HepG2 (cell line): ENCODE data around the gene PIEZO2. TPM values are rescaled to one million over a fixed set of nuclear protein-coding genes. Genes with fewer than 3 reads are reported as not detected.

Source experiments
- EZH2 ChIP-seq: conservative IDR thresholded peaks from 2 replicates; pipeline ENCODE4 v1.6.1; 2012; ENCODE audit warnings: mild to moderate bottlenecking, low read depth, low read length, moderate library complexity
- FOXO1 ChIP-seq: sonication (generic); formaldehyde crosslinking; IDR thresholded peaks from 2 replicates; pipeline ENCODE4 v1.4.0; 2020; ENCODE audit warnings: missing genetic modification reagents
- GATAD2A ChIP-seq: IDR thresholded peaks from 2 replicates; pipeline ENCODE4 v1.6.1; 2016
- HDAC1 ChIP-seq: sonication (generic); formaldehyde crosslinking; IDR thresholded peaks from 2 replicates; pipeline ENCODE4 v1.5.1; 2020; ENCODE audit warnings: mild to moderate bottlenecking, missing genetic modification reagents
- HDAC2 ChIP-seq: sonication (generic); formaldehyde crosslinking; IDR thresholded peaks from 2 replicates; pipeline ENCODE4 v1.4.0; 2020; ENCODE audit warnings: missing genetic modification reagents
- HES4 ChIP-seq: sonication (generic); formaldehyde crosslinking; IDR thresholded peaks from 2 replicates; pipeline ENCODE4 v1.9.0; 2021; ENCODE audit warnings: mild to moderate bottlenecking, missing genetic modification reagents, borderline replicate concordance
- HMG20A ChIP-seq: IDR thresholded peaks from 2 replicates; pipeline ENCODE4 v1.6.1; 2016; ENCODE audit warnings: borderline replicate concordance
- NFIB ChIP-seq: sonication (generic); formaldehyde crosslinking; IDR thresholded peaks from 2 replicates; pipeline ENCODE4 v1.9.0; 2021; ENCODE audit warnings: missing genetic modification reagents, mild to moderate bottlenecking, borderline replicate concordance
- RARA ChIP-seq: IDR thresholded peaks from 2 replicates; pipeline ENCODE4 v1.6.1; 2016; ENCODE audit warnings: missing genetic modification reagents, missing compliant biosample characterization
- SOX13 ChIP-seq, 3 experiments: fragments of 450-650 bp in 1 of 3; sonication (generic) in 1 of 3; formaldehyde crosslinking in 1 of 3; IDR thresholded peaks in 2 of 3; conservative IDR thresholded peaks in 1 of 3; 2 replicates each; pipeline versions ENCODE4 v1.5.0 to v1.6.1; 2016 to 2020; ENCODE audit warnings: antibody characterized with exemption in 1 of 3, mild to moderate bottlenecking in 1 of 3, missing compliant biosample characterization in 1 of 3, missing genetic modification reagents in 1 of 3, moderate library complexity in 1 of 3
- SOX5 ChIP-seq: IDR thresholded peaks from 2 replicates; pipeline ENCODE4 v1.6.1; 2016; ENCODE audit warnings: borderline replicate concordance
- SP1 ChIP-seq, 2 experiments: fragments of 450-650 bp in 1 of 2; sonication (generic) in 1 of 2; formaldehyde crosslinking in 1 of 2; IDR thresholded peaks; 2 replicates each; pipeline versions ENCODE4 v1.4.0 to v1.6.1; 2016 to 2020; ENCODE audit warnings: missing genetic modification reagents in 1 of 2
- TCF7 ChIP-seq: sonication (generic); IDR thresholded peaks from 2 replicates; pipeline ENCODE4 v1.6.1; 2016; ENCODE audit warnings: antibody characterized with exemption, low read depth
- ZBTB3 ChIP-seq: sonication (generic); formaldehyde crosslinking; IDR thresholded peaks from 2 replicates; pipeline ENCODE4 v1.4.0; 2020; ENCODE audit warnings: low read depth, mild to moderate bottlenecking, moderate library complexity, missing genetic modification reagents, borderline replicate concordance
- ZNF335 ChIP-seq: sonication (generic); formaldehyde crosslinking; IDR thresholded peaks from 2 replicates; pipeline ENCODE4 v1.4.0; 2020; ENCODE audit warnings: missing genetic modification reagents
- ZNF614 ChIP-seq: IDR thresholded peaks from 2 replicates; pipeline ENCODE4 v1.6.1; 2018; ENCODE audit warnings: missing biosample characterization, missing genetic modification reagents, inconsistent platforms, borderline replicate concordance
- ZNF629 ChIP-seq: sonication (generic); formaldehyde crosslinking; conservative IDR thresholded peaks from 2 replicates; pipeline ENCODE4 v1.5.0; 2020; ENCODE audit warnings: missing genetic modification reagents
- polyA plus RNA-seq, 8 experiments: library from polyadenylated mRNA; depleted of rRNA in 3 of 8; stranded (reverse) in 7 of 8; unstranded in 1 of 8; fragments of >200 nt; fragmentation: Illumina TruSeq in 4 of 8; extraction: Trizol in 4 of 8; gene quantifications; 2 replicates each; pipeline versions ENCODE4 v1.2.1 to v1.2.3, GENCODE V29; 2011 to 2016; ENCODE audit warnings: low read depth in 4 of 8, missing spikeins in 1 of 8, mixed read lengths in 1 of 8; ENCODE audit not compliant: insufficient read depth in 1 of 8
- total RNA-seq, 5 experiments: library from RNA; depleted of rRNA; stranded (reverse); fragments of >200 nt; fragmentation: Illumina TruSeq; extraction: Trizol; gene quantifications; 2 replicates each; pipeline ENCODE4 v1.2.3, GENCODE V29; 2016; ENCODE audit warnings: low read depth in 1 of 5
- TF ChIP-seq, protein P1 (sequence below): sonication (generic); formaldehyde crosslinking; IDR thresholded peaks from 2 replicates; pipeline ENCODE4 v1.4.0; 2020; ENCODE audit warnings: missing genetic modification reagents, mild to moderate bottlenecking, borderline replicate concordance
- TF ChIP-seq, protein P2 (sequence below): sonication (generic); formaldehyde crosslinking; IDR thresholded peaks from 2 replicates; pipeline ENCODE4 v1.4.0; 2020; ENCODE audit warnings: missing genetic modification reagents, low read depth, mild to moderate bottlenecking, borderline replicate concordance
- TF ChIP-seq, protein P3 (sequence below): sonication (generic); formaldehyde crosslinking; IDR thresholded peaks from 2 replicates; pipeline ENCODE4 v1.4.0; 2020; ENCODE audit warnings: mild to moderate bottlenecking, missing genetic modification reagents, borderline replicate concordance

Gene PIEZO2
- total and polyA plus RNA-seq, 2 of the 13 experiments (the other 11 are each of a cell fraction or from before 2014, with no cell fraction given) = 15.2 to 27.2 TPM

DNA sequence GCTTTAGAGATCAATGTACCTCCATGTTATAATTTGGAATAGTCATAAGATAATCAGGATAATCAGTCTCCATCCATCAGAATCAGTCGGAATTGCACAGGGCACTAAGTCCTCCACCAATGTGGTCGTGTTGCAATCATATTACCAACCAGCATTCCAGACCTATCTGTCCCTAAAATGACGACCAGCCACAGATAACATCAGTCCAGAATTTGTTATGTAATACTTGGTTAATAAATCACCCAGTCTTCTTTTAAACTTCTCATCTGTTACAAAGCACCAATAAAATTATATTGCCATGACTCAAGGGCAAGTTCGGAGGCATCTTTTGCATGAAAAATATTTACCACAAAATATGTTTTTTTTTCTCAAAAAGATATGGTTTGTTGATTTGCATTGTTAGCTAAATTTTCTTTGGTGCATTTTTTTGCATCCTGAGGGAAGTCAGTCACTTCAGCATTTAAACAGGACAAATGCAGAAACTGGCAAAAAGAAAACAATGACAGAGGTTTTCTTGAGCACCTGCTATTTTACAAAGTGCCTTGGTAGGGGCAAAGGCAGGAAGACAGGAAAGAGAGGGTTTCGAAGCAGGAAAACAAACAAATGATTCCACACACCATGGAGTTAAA lies 29.3 kb downstream of the PIEZO2 start (continued):
- TF ChIP-seq, protein P1, sequence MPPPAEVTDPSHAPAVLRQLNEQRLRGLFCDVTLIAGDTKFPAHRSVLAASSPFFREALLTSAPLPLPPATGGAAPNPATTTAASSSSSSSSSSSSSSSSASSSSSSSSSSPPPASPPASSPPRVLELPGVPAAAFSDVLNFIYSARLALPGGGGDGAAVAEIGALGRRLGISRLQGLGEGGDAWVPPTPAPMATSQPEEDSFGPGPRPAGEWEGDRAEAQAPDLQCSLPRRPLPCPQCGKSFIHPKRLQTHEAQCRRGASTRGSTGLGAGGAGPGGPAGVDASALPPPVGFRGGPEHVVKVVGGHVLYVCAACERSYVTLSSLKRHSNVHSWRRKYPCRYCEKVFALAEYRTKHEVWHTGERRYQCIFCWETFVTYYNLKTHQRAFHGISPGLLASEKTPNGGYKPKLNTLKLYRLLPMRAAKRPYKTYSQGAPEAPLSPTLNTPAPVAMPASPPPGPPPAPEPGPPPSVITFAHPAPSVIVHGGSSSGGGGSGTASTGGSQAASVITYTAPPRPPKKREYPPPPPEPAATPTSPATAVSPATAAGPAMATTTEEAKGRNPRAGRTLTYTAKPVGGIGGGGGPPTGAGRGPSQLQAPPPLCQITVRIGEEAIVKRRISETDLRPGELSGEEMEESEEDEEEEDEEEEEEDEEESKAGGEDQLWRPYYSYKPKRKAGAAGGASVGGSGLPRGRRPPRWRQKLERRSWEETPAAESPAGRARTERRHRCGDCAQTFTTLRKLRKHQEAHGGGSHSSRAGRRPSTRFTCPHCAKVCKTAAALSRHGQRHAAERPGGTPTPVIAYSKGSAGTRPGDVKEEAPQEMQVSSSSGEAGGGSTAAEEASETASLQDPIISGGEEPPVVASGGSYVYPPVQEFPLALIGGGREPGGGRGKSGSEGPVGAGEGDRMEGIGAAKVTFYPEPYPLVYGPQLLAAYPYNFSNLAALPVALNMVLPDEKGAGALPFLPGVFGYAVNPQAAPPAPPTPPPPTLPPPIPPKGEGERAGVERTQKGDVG = no peak
- TF ChIP-seq, protein P2, sequence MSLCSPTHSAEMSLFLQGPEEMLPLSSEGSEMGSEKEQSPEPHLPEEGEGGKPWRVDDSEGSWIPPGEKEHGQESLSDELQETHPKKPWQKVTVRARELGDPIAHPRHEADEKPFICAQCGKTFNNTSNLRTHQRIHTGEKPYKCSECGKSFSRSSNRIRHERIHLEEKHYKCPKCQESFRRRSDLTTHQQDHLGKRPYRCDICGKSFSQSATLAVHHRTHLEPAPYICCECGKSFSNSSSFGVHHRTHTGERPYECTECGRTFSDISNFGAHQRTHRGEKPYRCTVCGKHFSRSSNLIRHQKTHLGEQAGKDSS (CRISPR knock-in tag) = no peak
- no peak for TF ChIP-seq ZNF335 (CRISPR knock-in tag)
- no peak for TF ChIP-seq EZH2
- TF ChIP-seq TCF7 = peak; percentile 43; the same call in 1 of the 2 replicates
- no peak for TF ChIP-seq ZBTB3 (CRISPR knock-in tag)
- peak; percentile 72 for TF ChIP-seq ZNF614 (CRISPR knock-in tag)
- TF ChIP-seq HES4 (CRISPR knock-in tag) = no peak
- TF ChIP-seq FOXO1 (CRISPR knock-in tag) = peak; percentile 65; the same call in 1 of the 2 replicates
- no peak for TF ChIP-seq NFIB (CRISPR knock-in tag)
- TF ChIP-seq HDAC2 (CRISPR knock-in tag) = peak; percentile 91
- peak; percentile 63 for TF ChIP-seq RARA
- peak; percentile 72; the same call in 1 of the 2 replicates for TF ChIP-seq SOX5 (CRISPR knock-in tag)
- TF ChIP-seq GATAD2A (CRISPR knock-in tag) = peak; percentile 94
- no peak for TF ChIP-seq SP1 (IDR thresholded peaks at IDR 0.05)
- no peak for TF ChIP-seq SP1 (CRISPR knock-in tag; IDR thresholded peaks at IDR 0.05)
- peak; percentile 56; the same call in 1 of the 2 replicates for TF ChIP-seq HDAC1 (CRISPR knock-in tag)
- TF ChIP-seq, protein P3, sequence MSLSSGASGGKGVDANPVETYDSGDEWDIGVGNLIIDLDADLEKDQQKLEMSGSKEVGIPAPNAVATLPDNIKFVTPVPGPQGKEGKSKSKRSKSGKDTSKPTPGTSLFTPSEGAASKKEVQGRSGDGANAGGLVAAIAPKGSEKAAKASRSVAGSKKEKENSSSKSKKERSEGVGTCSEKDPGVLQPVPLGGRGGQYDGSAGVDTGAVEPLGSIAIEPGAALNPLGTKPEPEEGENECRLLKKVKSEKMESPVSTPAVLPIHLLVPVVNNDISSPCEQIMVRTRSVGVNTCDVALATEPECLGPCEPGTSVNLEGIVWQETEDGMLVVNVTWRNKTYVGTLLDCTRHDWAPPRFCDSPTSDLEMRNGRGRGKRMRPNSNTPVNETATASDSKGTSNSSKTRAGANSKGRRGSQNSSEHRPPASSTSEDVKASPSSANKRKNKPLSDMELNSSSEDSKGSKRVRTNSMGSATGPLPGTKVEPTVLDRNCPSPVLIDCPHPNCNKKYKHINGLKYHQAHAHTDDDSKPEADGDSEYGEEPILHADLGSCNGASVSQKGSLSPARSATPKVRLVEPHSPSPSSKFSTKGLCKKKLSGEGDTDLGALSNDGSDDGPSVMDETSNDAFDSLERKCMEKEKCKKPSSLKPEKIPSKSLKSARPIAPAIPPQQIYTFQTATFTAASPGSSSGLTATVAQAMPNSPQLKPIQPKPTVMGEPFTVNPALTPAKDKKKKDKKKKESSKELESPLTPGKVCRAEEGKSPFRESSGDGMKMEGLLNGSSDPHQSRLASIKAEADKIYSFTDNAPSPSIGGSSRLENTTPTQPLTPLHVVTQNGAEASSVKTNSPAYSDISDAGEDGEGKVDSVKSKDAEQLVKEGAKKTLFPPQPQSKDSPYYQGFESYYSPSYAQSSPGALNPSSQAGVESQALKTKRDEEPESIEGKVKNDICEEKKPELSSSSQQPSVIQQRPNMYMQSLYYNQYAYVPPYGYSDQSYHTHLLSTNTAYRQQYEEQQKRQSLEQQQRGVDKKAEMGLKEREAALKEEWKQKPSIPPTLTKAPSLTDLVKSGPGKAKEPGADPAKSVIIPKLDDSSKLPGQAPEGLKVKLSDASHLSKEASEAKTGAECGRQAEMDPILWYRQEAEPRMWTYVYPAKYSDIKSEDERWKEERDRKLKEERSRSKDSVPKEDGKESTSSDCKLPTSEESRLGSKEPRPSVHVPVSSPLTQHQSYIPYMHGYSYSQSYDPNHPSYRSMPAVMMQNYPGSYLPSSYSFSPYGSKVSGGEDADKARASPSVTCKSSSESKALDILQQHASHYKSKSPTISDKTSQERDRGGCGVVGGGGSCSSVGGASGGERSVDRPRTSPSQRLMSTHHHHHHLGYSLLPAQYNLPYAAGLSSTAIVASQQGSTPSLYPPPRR (CRISPR knock-in tag) = peak; percentile 35; the same call in 1 of the 2 replicates
- peak; percentile 66; the same call in 1 of the 2 replicates for TF ChIP-seq HMG20A (CRISPR knock-in tag)
- TF ChIP-seq SOX13 (IDR thresholded peaks at IDR 0.05) = no peak
- peak in 1 of 2 experiments; percentile 87; a peak in 2 of 4 replicates for TF ChIP-seq SOX13 (CRISPR knock-in tag; conservative IDR thresholded peaks at IDR 0.05 in 1 of 2, IDR thresholded peaks at IDR 0.05 in 1 of 2)
- TF ChIP-seq ZNF629 (CRISPR knock-in tag) = no peak
